GM12872 (cell line): ENCODE measurements around the gene SPSB1.

Source experiments
- CTCF ChIP-seq: IDR thresholded peaks from 3 replicates; pipeline ENCODE4 v1.5.1; 2011; ENCODE audit warnings: low read depth, mild to moderate bottlenecking, low read length, moderate library complexity; ENCODE audit not compliant: insufficient read depth

The SPSB1 gene

GRCh38 chr1:9400425-9401079, 107.9 kb downstream of the SPSB1 start:
- TF ChIP-seq CTCF: 0 out of 3 replicates have a peak, but pooled peaks have one; percentile 13

GRCh38 chr1:9401080-9401453, 108.4 kb downstream of the SPSB1 start:
- no peak for TF ChIP-seq CTCF

- no peak for TF ChIP-seq CTCF
Observed at GRCh38 chr1:9402256-9402616, 109.5 kb downstream of the SPSB1 start.

GRCh38 chr1:9402717-9403225, 110.1 kb downstream of the SPSB1 start:
- TF ChIP-seq CTCF: no peak

GRCh38 chr1:9404117-9404914, 111.6 kb downstream of the SPSB1 start:
- TF ChIP-seq CTCF: no peak

- TF ChIP-seq CTCF: no peak
Observed at GRCh38 chr1:9406111-9406510, 113.4 kb downstream of the SPSB1 start.

- TF ChIP-seq CTCF: no peak
Observed at GRCh38 chr1:9410737-9411297, 118.1 kb downstream of the SPSB1 start.
